SK-N-SH (cell line): ENCODE data around the gene PBRM1.

Experiments used
- ELF1 ChIP-seq: IDR thresholded peaks from 2 replicates; pipeline ENCODE4 v1.4.0; 2012
- EP300 ChIP-seq, 2 experiments: IDR thresholded peaks; 2 replicates each; pipeline versions ENCODE4 v1.4.0 to v1.6.1; 2012; ENCODE audit warnings: borderline replicate concordance in 1 of 2, low read depth in 1 of 2, low read length in 1 of 2
- JUND ChIP-seq: IDR thresholded peaks from 2 replicates; pipeline ENCODE4 v1.4.0; 2012
- MEF2A ChIP-seq: IDR thresholded peaks from 2 replicates; pipeline ENCODE4 v1.4.0; 2012; ENCODE audit warnings: low read depth, borderline replicate concordance
- NFIC ChIP-seq: IDR thresholded peaks from 2 replicates; pipeline ENCODE4 v1.4.0; 2012; ENCODE audit warnings: borderline replicate concordance
- POLR2AphosphoS5 ChIP-seq: IDR thresholded peaks from 2 replicates; pipeline ENCODE4 v1.6.1; 2012; ENCODE audit warnings: low read depth, low read length
- RFX5 ChIP-seq: IDR thresholded peaks from 2 replicates; pipeline ENCODE4 v1.6.1; 2012; ENCODE audit warnings: mild to moderate bottlenecking, improper control_type of control experiment, low read length
- TAF1 ChIP-seq: IDR thresholded peaks from 2 replicates; pipeline ENCODE4 v1.6.1; 2012; ENCODE audit warnings: low read depth, mild to moderate bottlenecking, low read length, moderate library complexity, borderline replicate concordance
- TCF12 ChIP-seq: IDR thresholded peaks from 2 replicates; pipeline ENCODE4 v1.4.0; 2012
- TEAD4 ChIP-seq: IDR thresholded peaks from 2 replicates; pipeline ENCODE4 v1.4.0; 2012; ENCODE audit warnings: mild to moderate bottlenecking, borderline replicate concordance; ENCODE audit not compliant: insufficient read depth
- YY1 ChIP-seq: IDR thresholded peaks from 2 replicates; pipeline ENCODE4 v1.4.0; 2012; ENCODE audit warnings: low read depth, mild to moderate bottlenecking
- TF ChIP-seq, protein P1 (sequence below): fragments of 200-600 bp; sonication (generic); IDR thresholded peaks from 2 replicates; pipeline ENCODE4 v1.6.1; 2017; ENCODE audit warnings: antibody characterized with exemption, mild to moderate bottlenecking, moderate library complexity
- TF ChIP-seq, protein P2 (sequence below): IDR thresholded peaks from 2 replicates; pipeline ENCODE4 v1.4.0; 2012; ENCODE audit warnings: low read depth
- TF ChIP-seq, protein P3 (sequence below): IDR thresholded peaks from 2 replicates; pipeline ENCODE4 v1.4.0; 2012; ENCODE audit warnings: low read depth, borderline replicate concordance

DNA sequence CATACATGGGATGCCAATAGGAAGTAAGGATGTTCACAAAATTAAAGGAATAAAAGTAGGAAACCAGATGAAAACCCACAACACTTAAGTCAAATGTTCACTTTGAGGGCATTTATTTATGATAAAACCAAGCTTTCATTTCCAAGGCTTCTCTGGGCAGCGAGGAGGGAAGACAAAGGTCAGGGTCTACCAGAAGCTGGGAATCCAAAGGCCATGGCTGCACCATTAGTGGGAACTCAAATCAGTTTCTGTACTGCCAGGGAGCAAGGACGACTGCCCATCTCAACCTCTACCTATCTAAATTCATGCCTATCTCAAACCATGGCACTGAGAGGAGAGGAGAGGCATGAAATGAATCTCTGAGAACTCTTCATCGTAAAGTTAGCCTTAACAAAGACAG, 22.6 kb downstream of the PBRM1 start:
- no peak for TF ChIP-seq TEAD4
- TF ChIP-seq, protein P1, sequence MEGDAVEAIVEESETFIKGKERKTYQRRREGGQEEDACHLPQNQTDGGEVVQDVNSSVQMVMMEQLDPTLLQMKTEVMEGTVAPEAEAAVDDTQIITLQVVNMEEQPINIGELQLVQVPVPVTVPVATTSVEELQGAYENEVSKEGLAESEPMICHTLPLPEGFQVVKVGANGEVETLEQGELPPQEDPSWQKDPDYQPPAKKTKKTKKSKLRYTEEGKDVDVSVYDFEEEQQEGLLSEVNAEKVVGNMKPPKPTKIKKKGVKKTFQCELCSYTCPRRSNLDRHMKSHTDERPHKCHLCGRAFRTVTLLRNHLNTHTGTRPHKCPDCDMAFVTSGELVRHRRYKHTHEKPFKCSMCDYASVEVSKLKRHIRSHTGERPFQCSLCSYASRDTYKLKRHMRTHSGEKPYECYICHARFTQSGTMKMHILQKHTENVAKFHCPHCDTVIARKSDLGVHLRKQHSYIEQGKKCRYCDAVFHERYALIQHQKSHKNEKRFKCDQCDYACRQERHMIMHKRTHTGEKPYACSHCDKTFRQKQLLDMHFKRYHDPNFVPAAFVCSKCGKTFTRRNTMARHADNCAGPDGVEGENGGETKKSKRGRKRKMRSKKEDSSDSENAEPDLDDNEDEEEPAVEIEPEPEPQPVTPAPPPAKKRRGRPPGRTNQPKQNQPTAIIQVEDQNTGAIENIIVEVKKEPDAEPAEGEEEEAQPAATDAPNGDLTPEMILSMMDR, result no peak
- no peak for TF ChIP-seq MEF2A
- TF ChIP-seq ELF1, result no peak
- TF ChIP-seq POLR2AphosphoS5, result no peak
- no peak for TF ChIP-seq EP300 (IDR thresholded peaks at IDR 0.05; ENCODE audit: borderline replicate concordance in 1 of 2, low read depth in 1 of 2, low read length in 1 of 2)
- TF ChIP-seq TCF12, result no peak
- no peak for TF ChIP-seq RFX5
- TF ChIP-seq, protein P2, sequence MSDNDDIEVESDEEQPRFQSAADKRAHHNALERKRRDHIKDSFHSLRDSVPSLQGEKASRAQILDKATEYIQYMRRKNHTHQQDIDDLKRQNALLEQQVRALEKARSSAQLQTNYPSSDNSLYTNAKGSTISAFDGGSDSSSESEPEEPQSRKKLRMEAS, result no peak
- TF ChIP-seq NFIC, result no peak
- TF ChIP-seq, protein P3, sequence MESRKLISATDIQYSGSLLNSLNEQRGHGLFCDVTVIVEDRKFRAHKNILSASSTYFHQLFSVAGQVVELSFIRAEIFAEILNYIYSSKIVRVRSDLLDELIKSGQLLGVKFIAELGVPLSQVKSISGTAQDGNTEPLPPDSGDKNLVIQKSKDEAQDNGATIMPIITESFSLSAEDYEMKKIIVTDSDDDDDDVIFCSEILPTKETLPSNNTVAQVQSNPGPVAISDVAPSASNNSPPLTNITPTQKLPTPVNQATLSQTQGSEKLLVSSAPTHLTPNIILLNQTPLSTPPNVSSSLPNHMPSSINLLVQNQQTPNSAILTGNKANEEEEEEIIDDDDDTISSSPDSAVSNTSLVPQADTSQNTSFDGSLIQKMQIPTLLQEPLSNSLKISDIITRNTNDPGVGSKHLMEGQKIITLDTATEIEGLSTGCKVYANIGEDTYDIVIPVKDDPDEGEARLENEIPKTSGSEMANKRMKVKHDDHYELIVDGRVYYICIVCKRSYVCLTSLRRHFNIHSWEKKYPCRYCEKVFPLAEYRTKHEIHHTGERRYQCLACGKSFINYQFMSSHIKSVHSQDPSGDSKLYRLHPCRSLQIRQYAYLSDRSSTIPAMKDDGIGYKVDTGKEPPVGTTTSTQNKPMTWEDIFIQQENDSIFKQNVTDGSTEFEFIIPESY, result no peak
- no peak for TF ChIP-seq TAF1
- no peak for TF ChIP-seq JUND
- no peak for TF ChIP-seq YY1
